ENCODE data around the gene CEND1. TPM values are rescaled to one million over a fixed set of nuclear protein-coding genes. Genes with fewer than 3 reads are reported as not detected.

The CEND1 gene
- polyA plus RNA-seq, 6 donors from 2014 or later, result not detected

Other genes with a start within 250 kb of the CEND1 start
- gene LMNTD2, start 229.4 kb downstream of the CEND1 start, polyA plus RNA-seq (ENCODE audit: low read depth in 6 of 6), result 1 to 10 TPM; 2.1 to 4.8 (median 2.9) TPM
- 10 to 100 TPM; 17.3 to 31.5 (median 23.5) TPM for gene RASSF7, start 229.1 kb downstream of the CEND1 start, polyA plus RNA-seq (ENCODE audit: low read depth in 6 of 6)
- gene PHRF1, start 213.6 kb downstream of the CEND1 start, polyA plus RNA-seq (ENCODE audit: low read depth in 6 of 6), result 10 to 100 TPM in 1 of 6 donors, 1 to 10 TPM in 5; 2.3 to 16.4 (median 5.2) TPM
- 10 to 100 TPM; 28.5 to 89.8 (median 50.2) TPM for gene IRF7, start 174.1 kb downstream of the CEND1 start, polyA plus RNA-seq (ENCODE audit: low read depth in 6 of 6)
- not detected for gene CDHR5, start 165.1 kb downstream of the CEND1 start, polyA plus RNA-seq (ENCODE audit: low read depth in 6 of 6)
- not detected for gene SCT, start 162.9 kb downstream of the CEND1 start, polyA plus RNA-seq (ENCODE audit: low read depth in 6 of 6)
- not detected for gene DRD4, start 152.8 kb downstream of the CEND1 start, polyA plus RNA-seq (ENCODE audit: low read depth in 6 of 6)
- 10 to 100 TPM; 16.7 to 39.8 (median 24.7) TPM for gene DEAF1, start 94.9 kb downstream of the CEND1 start, polyA plus RNA-seq (ENCODE audit: low read depth in 6 of 6)
- 10 to 100 TPM; 31.5 to 41.0 (median 36.6) TPM for gene TMEM80, start 94.3 kb downstream of the CEND1 start, polyA plus RNA-seq (ENCODE audit: low read depth in 6 of 6)
- 1 to 10 TPM; 1.3 to 7.6 (median 3.3) TPM for gene EPS8L2, start 83.9 kb downstream of the CEND1 start, polyA plus RNA-seq (ENCODE audit: low read depth in 6 of 6)
- gene TALDO1, start 42.6 kb downstream of the CEND1 start, polyA plus RNA-seq (ENCODE audit: low read depth in 6 of 6), result 100 to 1,000 TPM; 156 to 201 (median 164) TPM
- gene GATD1, start 12.6 kb downstream of the CEND1 start, polyA plus RNA-seq (ENCODE audit: low read depth in 6 of 6), result 10 to 100 TPM in 1 of 6 donors, 1 to 10 TPM in 4, not detected in 1; 4.5 to 14.1 (median 7.0) TPM
- gene SLC25A22, start 8.2 kb upstream of the CEND1 start, polyA plus RNA-seq (ENCODE audit: low read depth in 6 of 6), result 1 to 10 TPM; 6.8 to 9.4 (median 7.2) TPM
- gene PIDD1, start 15.1 kb upstream of the CEND1 start, polyA plus RNA-seq (ENCODE audit: low read depth in 6 of 6), result 1 to 10 TPM in 5 of 6 donors, not detected in 1; 2.6 to 6.2 (median 3.5) TPM
- 1,000 to 10,000 TPM; 1,447 to 3,573 (median 3,150) TPM for gene RPLP2, start 19.9 kb upstream of the CEND1 start, polyA plus RNA-seq (ENCODE audit: low read depth in 6 of 6)
- 10 to 100 TPM; 13.0 to 49.9 (median 26.9) TPM for gene PNPLA2, start 28.8 kb upstream of the CEND1 start, polyA plus RNA-seq (ENCODE audit: low read depth in 6 of 6)
- under 1 TPM in 3 of 6 donors, not detected in 3; 0.41 to 1.00 (median 0.55) TPM for gene CRACR2B, start 37.8 kb upstream of the CEND1 start, polyA plus RNA-seq (ENCODE audit: low read depth in 6 of 6)
- 1 to 10 TPM; 1.2 to 5.8 (median 3.2) TPM for gene CD151, start 42.9 kb upstream of the CEND1 start, polyA plus RNA-seq (ENCODE audit: low read depth in 6 of 6)
- 10 to 100 TPM; 41.3 to 68.4 (median 55.9) TPM for gene POLR2L, start 52.4 kb upstream of the CEND1 start, polyA plus RNA-seq (ENCODE audit: low read depth in 6 of 6)
- gene TSPAN4, start 52.8 kb upstream of the CEND1 start, polyA plus RNA-seq (ENCODE audit: low read depth in 6 of 6), result 1 to 10 TPM in 5 of 6 donors, not detected in 1; 1.5 to 3.4 (median 2.8) TPM
- gene CHID1, start 120.7 kb upstream of the CEND1 start, polyA plus RNA-seq (ENCODE audit: low read depth in 6 of 6), result 10 to 100 TPM; 39.0 to 69.7 (median 47.2) TPM
- gene AP2A2, start 135.8 kb upstream of the CEND1 start, polyA plus RNA-seq (ENCODE audit: low read depth in 6 of 6), result 1 to 10 TPM; 3.3 to 9.2 (median 4.7) TPM
- under 1 TPM in 1 of 6 donors, not detected in 5; 0.04 TPM for gene MUC6, start 246.6 kb upstream of the CEND1 start, polyA plus RNA-seq (ENCODE audit: low read depth in 6 of 6)